GM12891 (cell line): ENCODE measurements around the gene RFC2.

Experiments
- POLR2A ChIP-seq: IDR thresholded peaks from 2 replicates; pipeline ENCODE4 v1.6.1; 2011; ENCODE audit warnings: low read depth, low read length, control low read depth
- SPI1 ChIP-seq: IDR thresholded peaks from 2 replicates; pipeline ENCODE4 v1.6.1; 2011; ENCODE audit warnings: low read depth, low read length, control low read depth
- TAF1 ChIP-seq: IDR thresholded peaks from 2 replicates; pipeline ENCODE4 v1.6.1; 2011; ENCODE audit warnings: low read depth, low read length, control low read depth

GRCh38 chr7:74220229-74220628, 34.0 kb downstream of the RFC2 start:
- TF ChIP-seq POLR2A (no peak), TAF1 (no peak), SPI1 (no peak)
